HCT116 (cell line): Measurements from ENCODE around the gene CAMSAP3. TPM values are rescaled to one million over a fixed set of nuclear protein-coding genes. Genes with fewer than 3 reads are reported as not detected.

ENCODE experiments used
- ATAC-seq: fragments of 200-7000 bp; cut with Tn5 transposase; 2 replicates; pipeline ENCODE4 v1.9.1; 2020; ENCODE audit warnings: mild to moderate bottlenecking, moderate library complexity
- BruUV-seq: library from RNA; stranded (reverse); fragments of 400-500 nt; replicated peaks from 2 replicates; lab custom pipeline; 2021; lab: Mats Ljungman, UMichigan
- CTCF ChIA-PET: fragments of 300-600 bp; sonication (Branson Sonifier 250); formaldehyde crosslinking; loops from one replicate; lab custom pipeline; 2021; ENCODE audit warnings: antibody characterized with exemption; lab: Charles Lee
- POLR2A ChIA-PET: fragments of 300-600, 350-600 bp; sonication (Branson Sonifier 250); formaldehyde crosslinking; loops from one replicate; lab custom pipeline; 2021; ENCODE audit warnings: antibody characterized with exemption; lab: Charles Lee
- RAD21 ChIA-PET, 2 experiments: fragments of 300-600 bp; sonication (Branson Sonifier 250); formaldehyde crosslinking; loops; one replicate each; lab custom pipeline; 2023; ENCODE audit warnings: low total read pairs in 2 of 2; ENCODE audit not compliant: uncharacterized antibody in 2 of 2, unreplicated experiment in 2 of 2, low non-redundant PET in 1 of 2; lab: Charles Lee
- DNase-seq: peaks from one replicate; pipeline ENCODE4 v3.0.0-alpha.2; 2010; ENCODE audit warnings: low read depth, low spot score
- H2AFZ ChIP-seq: fragments of 200-600 bp; shearing (Covaris generic), sonication (generic); 2 replicates; pipeline ENCODE4 v1.6.1; 2017; ENCODE audit warnings: low read depth, mixed run types, mixed read lengths, antibody characterized with exemption, low read length; ENCODE audit not compliant: poor library complexity, severe bottlenecking
- H3K27ac ChIP-seq: 2 replicates; pipeline ENCODE4 v1.5.1; 2012; ENCODE audit warnings: low read depth, low read length
- H3K27me3 ChIP-seq: fragments of 200-600 bp; sonication (generic); 2 replicates; pipeline ENCODE4 v1.6.1; 2016; ENCODE audit warnings: mixed run types, low read length, mixed read lengths; ENCODE audit not compliant: insufficient read depth
- H3K36me3 ChIP-seq, 2 experiments: fragments of 200-500 bp in 1 of 2; fragments of 200-600 bp in 1 of 2; sonication (Bioruptor generic) in 1 of 2; sonication (generic) in 1 of 2; 2 replicates each; pipeline versions ENCODE4 v1.5.1 to v1.6.1; 2014 to 2016; ENCODE audit warnings: low read length in 2 of 2, inconsistent platforms in 1 of 2, mixed read lengths in 1 of 2, mixed run types in 1 of 2; ENCODE audit not compliant: insufficient read depth in 2 of 2, control insufficient read depth in 1 of 2
- H3K4me1 ChIP-seq, 2 experiments: fragments of 200-600 bp in 1 of 2; sonication (generic) in 1 of 2; 2 replicates each; pipeline versions ENCODE4 v1.5.1 to v1.6.1; 2012 to 2017; ENCODE audit warnings: low read length in 2 of 2, inconsistent platforms in 1 of 2, mild to moderate bottlenecking in 1 of 2, mixed read lengths in 1 of 2, mixed run types in 1 of 2, moderate library complexity in 1 of 2; ENCODE audit not compliant: insufficient read depth in 2 of 2, control insufficient read depth in 1 of 2
- H3K4me2 ChIP-seq: fragments of 200-600 bp; sonication (generic); 2 replicates; pipeline ENCODE4 v1.6.1; 2017; ENCODE audit warnings: mixed run types, low read length, mixed read lengths
- H3K4me3 ChIP-seq, 2 experiments: fragments of 200-600 bp in 1 of 2; sonication (generic) in 1 of 2; replicated peaks in 1 of 2; 2 replicates each; pipeline ENCODE4 v1.5.1; 2011 to 2016; ENCODE audit warnings: low read length in 2 of 2, control low read depth in 1 of 2, low read depth in 1 of 2, mild to moderate bottlenecking in 1 of 2, mixed read lengths in 1 of 2, mixed run types in 1 of 2
- H3K79me2 ChIP-seq: fragments of 200-600 bp; sonication (generic); 2 replicates; pipeline ENCODE4 v1.6.1; 2017; ENCODE audit warnings: mild to moderate bottlenecking, mixed run types, low read length, moderate library complexity, mixed read lengths; ENCODE audit not compliant: insufficient read depth
- H3K9ac ChIP-seq: fragments of 200-600 bp; sonication (generic); 2 replicates; pipeline ENCODE4 v1.6.1; 2016; ENCODE audit warnings: low read length, mixed read lengths
- H3K9me2 ChIP-seq: fragments of 200-600 bp; sonication (generic), shearing (Covaris generic); 2 replicates; pipeline ENCODE4 v1.6.1; 2017; ENCODE audit warnings: mixed run types, mild to moderate bottlenecking, moderate library complexity; ENCODE audit not compliant: insufficient read depth
- H3K9me3 ChIP-seq, 2 experiments: fragments of 200-500 bp in 1 of 2; fragments of 200-600 bp in 1 of 2; sonication (Bioruptor generic) in 1 of 2; sonication (generic) in 1 of 2; 2 replicates each; pipeline ENCODE4 v1.6.1; 2014 to 2017; ENCODE audit warnings: low read length in 2 of 2, mixed read lengths in 2 of 2, inconsistent platforms in 1 of 2, low read depth in 1 of 2, mild to moderate bottlenecking in 1 of 2, mixed run types in 1 of 2, moderate library complexity in 1 of 2; ENCODE audit not compliant: control insufficient read depth in 1 of 2, insufficient read depth in 1 of 2
- H4K20me1 ChIP-seq: fragments of 200-600 bp; sonication (generic), shearing (Covaris generic); 2 replicates; pipeline ENCODE4 v1.6.1; 2017; ENCODE audit warnings: mixed run types, mild to moderate bottlenecking, moderate library complexity; ENCODE audit not compliant: insufficient read depth
- CBX3 ChIP-seq: IDR thresholded peaks from 2 replicates; pipeline ENCODE4 v1.6.1; 2012; ENCODE audit warnings: low read depth
- CEBPB ChIP-seq: IDR thresholded peaks from 2 replicates; pipeline ENCODE4 v1.6.1; 2012; ENCODE audit warnings: low read depth
- JUND ChIP-seq: IDR thresholded peaks from 2 replicates; pipeline ENCODE4 v1.6.1; 2012
- POLR2AphosphoS5 ChIP-seq: IDR thresholded peaks from 2 replicates; pipeline ENCODE4 v1.6.1; 2011; ENCODE audit warnings: mild to moderate bottlenecking, low read depth, low read length, moderate library complexity
- RAD21 ChIP-seq: IDR thresholded peaks from 2 replicates; pipeline ENCODE4 v1.6.1; 2012; ENCODE audit warnings: low read depth, mild to moderate bottlenecking
- SIN3A ChIP-seq: IDR thresholded peaks from 2 replicates; pipeline ENCODE4 v1.6.1; 2012; ENCODE audit warnings: low read depth
- SP1 ChIP-seq: IDR thresholded peaks from 2 replicates; pipeline ENCODE4 v1.6.1; 2012; ENCODE audit warnings: low read depth
- intact Hi-C: fragments of 100-400 bp; cut with micrococcal nuclease; formaldehyde crosslinking; loops from 2 replicates; pipeline ENCODE4 v1.10.0; 2022
- total RNA-seq: library from RNA; stranded (reverse); gene quantifications from one replicate; pipeline ENCODE4 v1.2.1, GENCODE V29; 2021; ENCODE audit not compliant: unreplicated experiment
- TF ChIP-seq, protein P1 (sequence below): IDR thresholded peaks from 2 replicates; pipeline ENCODE4 v1.6.1; 2012

CAMSAP3 gene
- total RNA-seq, 1 experiment from 2014 or later, result 24.0 TPM

DNA sequence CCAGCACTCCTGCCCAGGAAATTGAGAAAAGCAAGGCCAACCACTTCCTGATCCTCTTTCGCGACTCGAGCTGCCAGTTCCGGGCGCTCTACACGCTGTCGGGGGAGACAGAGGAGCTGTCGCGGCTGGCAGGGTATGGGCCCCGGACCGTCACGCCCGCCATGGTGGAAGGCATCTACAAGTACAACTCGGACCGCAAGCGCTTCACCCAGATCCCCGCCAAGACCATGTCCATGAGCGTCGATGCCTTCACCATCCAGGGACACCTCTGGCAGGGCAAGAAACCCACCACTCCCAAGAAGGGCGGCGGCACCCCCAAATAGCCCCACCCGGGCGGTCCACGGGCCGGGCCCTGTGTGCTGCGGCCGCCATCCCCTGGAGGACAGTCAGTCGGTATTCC, 22.1 kb downstream of the CAMSAP3 start:
- Histone ChIP-seq H3K4me1 (peaks cover 0 to 6% of the 10 kb centered on the region in 2 experiments; a peak in 1 of 4 replicates), H4K20me1 (no peaks in the 10 kb centered on the region), H3K27ac (no peak overlapping the region), H3K9ac (no peak overlapping the region), H3K36me3 (peaks cover under 1 to 10% of the 10 kb centered on the region in 2 experiments; a peak in 3 of 4 replicates), H3K9me3 (no peaks in the 10 kb centered on the region), H3K79me2 (no peaks in the 10 kb centered on the region), H2AFZ (no peak overlapping the region), H3K4me2 (no peak overlapping the region), H3K4me3 (no peak overlapping the region), H3K9me2 (no peaks in the 10 kb centered on the region), H3K27me3 (no peaks in the 10 kb centered on the region)
- intact Hi-C loops, result no loop called here
- ATAC-seq (no peak), DNase-seq (no peak)
- BruUV-seq, result TSS peak; percentile 71
- ChIA-PET CTCF (interaction anchor here (0.9 kb wide), 1 partner anchor 12 kb away, joined by 3 read pairs; no protein-coding TSS in a partner anchor), POLR2A (no interaction called here), RAD21 (no interaction called here)
- TF ChIP-seq CBX3 (no peak), CEBPB (no peak), POLR2AphosphoS5 (no peak)

DNA sequence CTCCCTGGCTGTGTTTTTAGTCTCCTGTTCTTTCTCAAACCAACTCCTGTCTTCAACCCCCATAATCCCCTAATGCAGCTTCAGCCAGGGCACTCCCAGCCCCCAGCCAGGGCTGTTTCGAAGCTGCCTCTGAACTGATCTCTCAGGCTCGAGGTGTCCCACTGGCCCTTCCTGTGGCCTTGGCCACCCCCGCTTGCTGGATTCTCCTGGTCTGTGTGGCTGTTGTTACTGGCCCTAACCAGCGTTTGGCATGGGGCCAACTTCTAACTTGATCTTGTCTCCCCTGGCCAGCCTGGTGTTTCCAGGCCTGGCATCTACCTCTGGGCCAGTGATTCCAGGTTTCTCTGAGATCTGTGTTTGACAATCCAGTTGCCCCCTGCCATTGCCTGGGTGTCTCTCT, 22.7 kb downstream of the CAMSAP3 start:
- POLR2A ChIA-PET, result no interaction called here
- Histone ChIP-seq H2AFZ (no peak overlapping the region), H3K36me3 (peaks cover 5 to 14% of the 10 kb centered on the region in 2 experiments; a peak in 3 of 4 replicates), H3K9ac (no peak overlapping the region), H3K79me2 (no peaks in the 10 kb centered on the region), H3K9me3 (no peaks in the 10 kb centered on the region), H3K4me1 (peaks cover 0 to 6% of the 10 kb centered on the region in 2 experiments; a peak in 1 of 4 replicates), H3K4me2 (no peak overlapping the region), H3K27me3 (no peaks in the 10 kb centered on the region), H4K20me1 (no peaks in the 10 kb centered on the region)
- BruUV-seq, result no TSS peak
- RAD21 ChIA-PET, result no interaction called here
- peak; percentile 5; the same call in 1 of the 2 replicates for ATAC-seq
- intact Hi-C loops, result no loop called here
- TF ChIP-seq, protein P1, sequence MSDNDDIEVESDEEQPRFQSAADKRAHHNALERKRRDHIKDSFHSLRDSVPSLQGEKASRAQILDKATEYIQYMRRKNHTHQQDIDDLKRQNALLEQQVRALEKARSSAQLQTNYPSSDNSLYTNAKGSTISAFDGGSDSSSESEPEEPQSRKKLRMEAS, result no peak
- TF ChIP-seq JUND, result no peak
- TF ChIP-seq RAD21, result no peak
- TF ChIP-seq SP1, result no peak
- no peak for TF ChIP-seq SIN3A
- TF ChIP-seq, all 23 proteins: peak for 0
- Histone ChIP-seq H3K27ac (peak overlapping the region; percentile 24; the same call in 1 of the 2 replicates), H3K9me2 (no peaks in the 10 kb centered on the region), H3K4me3 (no peak overlapping the region)
- CTCF ChIA-PET, result no interaction called here
- DNase-seq, result no peak
